Pancreas (tissue), 10 donors: ENCODE data around the gene DDX1. TPM values are rescaled to one million over a fixed set of nuclear protein-coding genes. Genes with fewer than 3 reads are reported as not detected.

Source experiments
- ATAC-seq, 4 donors: fragments of 200-7000 bp; cut with Tn5 transposase; one replicate each; pipeline versions ENCODE4 v1.8.0 to v1.9.1; 2020; ENCODE audit warnings: mild to moderate bottlenecking in 4 of 4, moderate library complexity in 4 of 4
- DNase-seq, 6 donors: peaks; one replicate each; pipeline ENCODE4 v3.0.0-alpha.2; 2020
- FAIRE-seq: peaks from 2 replicates; lab custom pipeline; 2012; peaks lifted over from hg19 to GRCh38; lab: Jason Lieb, UNC
- H3K27ac ChIP-seq, 4 donors: fragments of 200-600 bp; sonication (generic); 1 replicate in 3 of 4; 2 replicates in 1 of 4; pipeline versions ENCODE4 v1.5.0 to v1.8.0; 2020
- H3K27me3 ChIP-seq, 4 donors: fragments of 200-600 bp; one replicate each; pipeline ENCODE4 v1.8.0; 2021
- H3K36me3 ChIP-seq, 3 donors: fragments of 200-600 bp; sonication (generic) in 1 of 3; one replicate each; pipeline versions ENCODE4 v1.5.0 to v1.8.0; 2020 to 2021
- H3K4me1 ChIP-seq, 3 donors: fragments of 200-600 bp; one replicate each; pipeline ENCODE4 v1.8.0; 2021
- H3K4me3 ChIP-seq, 4 donors: fragments of 200-600 bp; sonication (generic) in 2 of 4; one replicate each; pipeline versions ENCODE4 v1.5.0 to v1.8.0; 2020 to 2021
- H3K9me3 ChIP-seq, 4 donors: fragments of 200-600 bp; one replicate each; pipeline ENCODE4 v1.8.0; 2021
- CTCF ChIP-seq, 4 donors: fragments of 200-600 bp; sonication (generic) in 3 of 4; IDR thresholded peaks; one replicate each; pipeline versions ENCODE4 v1.5.0 to v1.8.0; 2021; ENCODE audit warnings: antibody characterized with exemption in 4 of 4
- WGBS, 2 donors: extraction: QIAGEN DNeasy Blood & Tissue Kit; methylation state at CpG; one replicate each; pipeline ENCODE4 v1.1.7; 2013; 5-methylcytosine and 5-hydroxymethylcytosine counted together
- intact Hi-C, 3 donors: fragments of 100-400 bp; cut with DNase I; formaldehyde crosslinking; loops; one replicate each; pipeline versions ENCODE4 v1.11.1 to v1.14.2; 2022
- polyA plus RNA-seq, 2 donors: library from polyadenylated mRNA; stranded (reverse); fragments of 200-250 nt; gene quantifications; one replicate each; pipeline ENCODE4 v1.2.3, GENCODE V29; 2013
- total RNA-seq, 6 donors: library from RNA; stranded (reverse); fragmentation: NEBNext Ultra II Directional in 4 of 6; extraction: Animal tissue kit (Norgen Biotek cat#: 25700) in 4 of 6; gene quantifications; one replicate each; pipeline versions ENCODE4 v1.2.1 to v1.2.4, GENCODE V29; 2021 to 2023
- donor health status: healthy with polysubstance abuse.
- donor health status: DM: no; HTN: no; CAD: no; lungs with moderate emphysema.
- donor health status: DM: no; HTN: no; CAD: no.
- donor health status: control.
- donor health status: control.
- donor health status: Bipolar disorder and iron deficiency.
- donor health status: DM: yes; HTN: yes; CAD: no.
- donor health status: DM: no; HTN: no; CAD: no.
- donor health status: DM: no; HTN: no; CAD: no.
- donor health status: DM: yes; HTN: yes; CAD: no.

Gene DDX1
- total and polyA plus RNA-seq, 8 donors, result 25.5 to 55.1 (median 43.1) TPM

GRCh38 chr2:15645300-15645699, 53.6 kb downstream of the DDX1 start:
- H3K4me3 ChIP-seq, result no peak overlapping the region
- H3K36me3 ChIP-seq, result no peaks in the 10 kb centered on the region
- TF ChIP-seq CTCF (IDR thresholded peaks at IDR 0.05), result no peak
- FAIRE-seq (no peak), ATAC-seq (no peak), DNase-seq (no peak)
- H3K27ac ChIP-seq, result no peak overlapping the region
- no peaks in the 10 kb centered on the region for H3K4me1 ChIP-seq
- intact Hi-C loops, result loop anchor here in 1 of 3 donors (10.0 kb wide), 1 partner anchor 850 kb away; no protein-coding TSS in a partner anchor
- WGBS, 2 donors, result 75 to 80% methylated on average over 2 of the region's 2 CpGs
- no peaks in the 10 kb centered on the region for H3K27me3 ChIP-seq
- H3K9me3 ChIP-seq, result no peaks in the 10 kb centered on the region

- no peak for FAIRE-seq
- H3K27ac ChIP-seq, result no peak overlapping the region
- no peak overlapping the region for H3K4me3 ChIP-seq
- no peak for ATAC-seq
- WGBS, 2 donors, result 69 to 78% methylated on average over 9 of the region's 9 CpGs
- TF ChIP-seq CTCF (IDR thresholded peaks at IDR 0.05), result no peak
- intact Hi-C loops, result loop anchor here in 1 of 3 donors (10.0 kb wide), 1 partner anchor 849 kb away; no protein-coding TSS in a partner anchor
- H3K4me1 ChIP-seq, result no peaks in the 10 kb centered on the region
- no peaks in the 10 kb centered on the region for H3K36me3 ChIP-seq
- DNase-seq, result no peak
- H3K9me3 ChIP-seq, result no peaks in the 10 kb centered on the region
- no peaks in the 10 kb centered on the region for H3K27me3 ChIP-seq
Measured at GRCh38 chr2:15645720-15646385, 54.2 kb downstream of the DDX1 start.

GRCh38 chr2:15646661-15647060, 55.0 kb downstream of the DDX1 start:
- Histone ChIP-seq H3K4me1 (no peaks in the 10 kb centered on the region), H3K9me3 (no peaks in the 10 kb centered on the region), H3K36me3 (no peaks in the 10 kb centered on the region), H3K27me3 (no peaks in the 10 kb centered on the region), H3K27ac (no peak overlapping the region), H3K4me3 (no peak overlapping the region)
- no peak for TF ChIP-seq CTCF (IDR thresholded peaks at IDR 0.05)
- WGBS, 2 donors, result 84 to 85% methylated on average over 6 of the region's 6 CpGs
- FAIRE-seq, result no peak
- ATAC-seq, result no peak
- intact Hi-C loops, result loop anchor here in 1 of 3 donors (10.0 kb wide), 1 partner anchor 848 kb away; no protein-coding TSS in a partner anchor
- DNase-seq, result no peak

GRCh38 chr2:15647622-15648590, 56.2 kb downstream of the DDX1 start:
- no peak for ATAC-seq
- no peak overlapping the region for H3K4me3 ChIP-seq
- FAIRE-seq, result no peak
- WGBS, 2 donors, result 84 to 93% methylated on average over 18 of the region's 18 CpGs
- DNase-seq, result no peak
- H3K27ac ChIP-seq, result no peak overlapping the region
- TF ChIP-seq CTCF (IDR thresholded peaks at IDR 0.05), result no peak
- H3K27me3 ChIP-seq, result no peaks in the 10 kb centered on the region
- intact Hi-C loops, result loop anchor here in 1 of 3 donors (10.0 kb wide), 1 partner anchor 847 kb away; no protein-coding TSS in a partner anchor
- H3K36me3 ChIP-seq, result no peaks in the 10 kb centered on the region
- no peaks in the 10 kb centered on the region for H3K4me1 ChIP-seq
- no peaks in the 10 kb centered on the region for H3K9me3 ChIP-seq
